Activated gamma-delta T cell treated with anti-CD3 and anti-CD28 coated beads, Interleukin-2, amount 50 U/mL, for 16 hours (primary cell): ENCODE results near the gene DLL1.
"Not testable (repeated sequence)": the region's sequence is repeated elsewhere in the genome, so short reads cannot be mapped to it uniquely, and the experiment has no call there.

Source experiments
- DNase-seq: peaks from one replicate; pipeline ENCODE4 v3.0.0-alpha.2; 2020; ENCODE audit warnings: low read depth

DLL1 gene

DNA sequence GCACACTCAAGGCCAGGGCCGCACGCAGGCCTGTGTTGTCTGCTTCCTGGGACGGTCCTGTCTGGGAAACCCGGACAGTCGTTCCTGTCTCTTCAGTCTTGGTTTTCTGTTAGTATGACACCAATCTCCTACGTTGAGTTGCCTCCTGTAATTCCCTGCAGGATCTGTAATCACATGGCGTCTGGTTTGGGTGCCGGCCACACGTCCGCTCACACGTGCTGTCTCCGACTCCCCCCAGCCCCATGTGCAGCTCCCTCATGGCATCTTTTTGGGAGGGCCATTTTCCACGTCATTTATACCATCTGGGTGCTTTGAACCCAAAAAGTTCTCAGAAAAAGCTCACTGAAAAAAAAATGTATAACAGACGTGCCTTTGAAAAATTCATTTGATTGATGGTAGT is 23.2 kb downstream of the DLL1 start:
- no peak for DNase-seq

DNA sequence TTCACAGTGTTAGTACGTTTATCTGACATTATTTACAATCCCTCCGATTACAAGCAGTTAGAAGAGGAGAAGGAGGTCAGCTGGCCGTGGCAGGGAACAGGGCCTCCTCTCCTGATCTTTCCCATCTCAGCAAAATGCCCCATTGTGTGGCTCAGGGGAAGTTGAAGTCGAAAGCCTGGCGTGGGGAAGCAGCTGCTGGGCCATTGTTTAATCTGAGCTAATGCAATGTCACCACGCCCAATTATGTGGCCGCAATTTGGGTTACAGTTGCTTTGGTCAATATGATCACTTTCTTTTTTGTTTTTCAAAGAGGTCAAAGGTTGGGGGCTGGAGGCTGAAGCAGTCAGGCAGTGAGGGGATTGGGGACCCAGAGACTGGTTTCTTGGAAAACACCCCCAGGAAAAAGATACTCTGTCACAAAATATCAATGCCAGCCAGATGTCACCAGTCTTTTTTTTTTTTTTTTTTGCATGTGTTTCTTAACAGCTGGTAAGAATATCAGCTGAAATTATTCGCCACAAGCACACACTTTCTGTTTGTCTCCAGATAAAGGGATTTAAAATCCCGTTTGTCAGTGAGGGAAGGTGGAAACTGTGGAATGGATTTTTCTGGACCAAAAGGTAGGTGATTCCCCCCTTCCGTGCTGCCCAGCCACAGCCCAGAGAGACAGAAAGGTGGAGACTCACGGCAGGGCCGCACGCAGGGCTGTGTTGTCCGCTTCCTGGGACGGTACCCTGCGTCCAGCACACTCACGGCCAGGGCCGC is 24.6 kb downstream of the DLL1 start:
- DNase-seq, result no peak

DNA sequence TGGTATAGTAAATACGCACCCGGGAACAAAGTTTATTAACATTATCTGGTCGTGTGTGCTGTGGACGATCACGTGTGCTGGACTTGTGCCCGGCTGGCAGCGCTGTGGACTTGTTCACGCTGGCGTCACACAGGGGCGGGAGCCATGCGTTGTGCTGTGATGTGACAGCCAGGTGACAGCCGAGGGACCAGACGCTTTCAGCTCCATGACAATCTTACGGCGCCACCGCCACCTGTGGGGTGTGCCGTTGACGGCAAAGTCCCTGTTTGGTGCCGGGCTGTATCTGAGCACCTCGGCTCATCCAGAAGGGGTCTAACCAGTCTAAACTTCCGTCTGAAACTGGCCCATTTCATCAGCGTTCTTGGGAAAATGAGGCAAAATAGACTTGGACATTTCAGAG is 25.2 kb downstream of the DLL1 start:
- DNase-seq, result no peak

DNA sequence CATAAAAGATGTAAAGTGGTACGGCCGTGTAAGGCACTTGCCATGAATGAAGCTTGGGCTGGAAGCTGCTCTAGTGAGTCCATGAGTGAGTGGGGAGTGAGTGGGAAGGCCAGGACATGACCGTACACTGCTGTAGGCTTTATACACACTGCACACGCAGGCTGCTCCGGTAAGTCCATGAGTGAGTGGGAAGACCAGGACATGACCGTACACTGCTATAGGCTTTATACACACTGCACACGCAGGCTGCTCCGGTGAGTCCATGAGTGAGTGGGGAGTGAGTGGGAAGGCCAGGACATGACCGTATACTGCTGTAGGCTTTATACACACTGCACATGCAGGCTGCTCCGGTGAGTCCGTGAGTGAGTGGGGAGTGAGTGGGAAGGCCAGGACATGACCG is 26.2 kb downstream of the DLL1 start:
- DNase-seq, result not testable (repeated sequence)

DNA sequence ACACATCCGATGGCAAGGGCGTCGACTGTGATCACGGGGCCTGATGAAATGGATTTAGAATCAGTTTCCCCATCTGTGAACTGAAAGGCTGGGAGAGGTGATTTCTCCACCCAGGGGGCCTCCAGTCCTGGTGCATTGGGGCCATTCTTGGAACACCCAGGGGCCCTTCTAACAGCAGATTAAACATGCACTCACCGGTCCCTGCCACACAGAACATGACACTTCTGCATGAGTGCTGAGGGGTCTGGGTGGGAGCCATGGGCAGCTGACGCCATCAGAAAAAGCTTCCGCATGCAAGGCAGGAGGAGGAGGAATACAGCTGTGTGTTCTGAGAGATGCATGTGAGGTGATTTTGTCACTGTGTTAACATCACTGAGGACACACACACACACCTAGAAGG is 26.8 kb downstream of the DLL1 start:
- no peak for DNase-seq

DNA sequence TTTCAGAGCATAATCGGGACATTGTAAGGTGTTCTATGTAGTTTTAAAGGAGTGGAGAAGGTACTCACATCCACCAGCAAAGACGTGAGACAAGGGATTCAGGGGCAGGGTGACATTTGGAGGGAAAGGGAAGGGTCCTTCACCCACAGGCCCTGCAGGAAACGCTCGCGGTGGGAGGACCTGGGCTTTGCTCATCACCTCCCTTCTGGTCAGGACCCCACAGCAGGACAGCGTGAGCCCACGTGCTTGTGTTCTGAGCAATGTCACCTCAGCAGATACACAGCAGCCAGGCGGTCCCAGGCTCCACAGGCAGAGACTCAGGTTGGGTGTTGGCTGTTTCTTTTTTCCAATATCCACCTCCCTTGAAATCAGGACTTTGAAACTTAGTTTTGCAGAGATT is 27.5 kb downstream of the DLL1 start:
- no peak for DNase-seq

DNA sequence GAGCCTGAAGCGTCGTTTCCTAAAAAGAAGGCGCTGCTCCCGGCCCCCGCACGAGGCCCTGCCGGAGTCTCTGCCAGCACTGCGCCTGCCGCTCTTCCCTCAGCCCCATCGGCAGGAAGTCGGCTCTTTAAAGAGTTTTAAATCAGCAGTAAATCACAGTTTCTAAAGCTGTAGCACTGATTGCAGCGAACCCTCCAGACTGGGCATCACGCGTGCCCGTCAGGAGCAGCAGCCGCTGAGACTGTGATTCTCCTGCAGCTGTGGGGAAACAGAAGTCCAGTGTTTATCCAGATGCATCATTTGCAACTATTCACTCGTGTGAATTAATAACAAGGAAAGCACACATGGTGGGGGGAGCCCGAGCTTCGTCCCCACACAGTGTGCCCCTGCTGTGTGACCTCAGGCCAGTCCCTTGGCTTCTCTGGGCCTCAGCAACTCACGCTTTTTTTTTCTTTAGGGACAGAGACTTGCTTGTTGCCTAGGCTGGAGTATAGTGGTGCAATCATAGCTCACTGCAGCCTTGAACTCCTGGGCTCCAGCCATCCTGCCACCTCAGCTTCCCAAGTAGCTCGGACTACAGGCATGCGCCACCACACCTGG is 28.3 kb downstream of the DLL1 start:
- no peak for DNase-seq

DNA sequence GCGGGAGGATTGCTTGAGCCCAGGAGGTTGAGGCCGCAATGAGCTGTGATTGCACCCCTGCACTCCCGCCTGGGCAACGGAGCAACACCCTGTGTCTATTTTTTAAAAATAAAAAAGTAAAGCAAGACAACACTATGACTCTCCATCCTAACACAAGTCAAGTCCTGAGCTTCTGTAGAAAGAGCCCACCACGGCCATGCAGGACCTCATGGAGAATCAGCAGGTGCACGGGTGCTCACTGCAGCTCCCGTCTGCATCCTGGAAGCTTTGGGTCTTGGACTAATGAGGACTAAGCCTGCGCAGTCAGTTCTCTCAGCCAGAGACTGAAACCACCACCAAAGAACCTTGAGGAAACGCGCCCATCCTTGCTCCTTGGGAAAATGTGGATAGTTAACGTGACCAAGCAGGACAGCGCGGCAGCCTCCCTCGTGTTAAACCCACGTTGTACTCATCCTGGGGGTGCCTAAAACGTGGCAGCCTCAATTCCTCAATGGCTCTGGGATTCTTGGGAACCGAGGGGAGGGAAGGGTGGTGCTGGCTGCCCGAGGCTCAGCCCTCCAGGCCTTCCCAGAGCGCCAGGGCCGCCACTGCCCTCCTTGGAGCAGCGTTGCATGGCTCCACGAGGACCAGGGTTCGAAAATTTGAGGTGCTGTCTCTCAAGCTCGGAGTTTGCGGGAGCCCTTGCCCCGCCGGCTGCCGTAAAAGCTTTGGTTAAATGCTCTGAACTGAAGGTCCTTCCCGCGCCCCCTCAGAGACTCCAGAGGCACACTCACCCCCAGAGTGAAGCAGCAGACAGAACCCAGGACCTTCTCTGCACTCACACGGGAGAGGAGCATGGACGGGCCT is 29.0 kb downstream of the DLL1 start:
- DNase-seq, result no peak

DNA sequence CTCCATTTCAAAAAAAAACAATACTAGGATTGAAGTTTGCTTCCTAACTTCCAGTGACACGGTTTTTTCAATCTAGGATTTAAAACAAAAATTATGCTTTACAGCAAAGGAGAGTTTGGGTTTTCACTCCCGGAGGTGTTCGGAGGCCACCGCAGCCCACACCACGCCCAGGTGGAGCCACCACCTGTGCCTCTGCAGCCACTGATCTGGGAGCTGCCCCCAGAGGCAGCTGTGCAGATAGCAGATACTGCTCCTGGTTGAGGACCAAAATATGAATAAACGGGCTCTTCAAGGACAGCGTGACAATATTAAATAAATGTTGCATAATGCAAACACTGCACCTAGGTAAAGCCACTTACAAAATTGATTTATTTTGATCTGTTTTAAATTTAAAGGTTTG is 30.2 kb downstream of the DLL1 start:
- DNase-seq, result no peak

DNA sequence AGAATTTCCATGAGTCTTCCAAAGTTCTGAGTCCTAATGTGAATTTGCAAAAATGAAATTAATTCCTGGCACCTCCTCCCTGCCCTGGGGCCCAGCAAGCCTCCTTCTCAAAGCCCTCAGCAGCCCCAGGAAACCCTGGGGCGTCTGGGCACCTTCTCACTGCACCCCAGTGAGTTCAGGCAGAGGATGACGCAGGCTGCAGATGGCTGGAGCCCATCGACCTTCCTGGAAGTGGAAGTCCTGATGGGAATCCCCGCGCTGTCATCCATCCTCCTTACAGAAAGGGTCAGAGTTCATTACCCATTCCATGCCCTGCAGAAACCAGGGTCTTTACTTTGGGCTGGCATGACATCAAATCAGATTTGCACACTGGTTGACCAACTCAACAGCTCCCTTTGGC is 31.6 kb downstream of the DLL1 start:
- no peak for DNase-seq

DNA sequence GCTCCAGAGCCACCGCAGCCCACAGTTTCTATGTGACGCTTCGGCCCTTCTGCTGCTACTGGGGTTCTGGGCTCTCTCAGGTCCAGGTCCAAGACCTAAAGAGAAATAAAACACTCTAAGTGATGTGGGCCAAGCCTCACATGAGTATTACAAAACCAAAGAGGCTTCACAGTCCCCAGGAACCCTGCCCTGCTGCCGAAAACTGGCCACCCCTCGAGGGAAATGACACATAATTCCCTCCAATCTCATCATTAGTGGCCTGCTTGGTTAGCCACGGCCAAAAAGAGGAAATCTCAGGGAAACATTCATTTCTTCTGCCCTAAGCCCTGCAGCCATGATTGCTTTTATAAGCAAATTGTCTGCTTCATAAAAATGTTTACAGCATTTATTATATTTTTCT is 32.5 kb downstream of the DLL1 start:
- no peak for DNase-seq

DNA sequence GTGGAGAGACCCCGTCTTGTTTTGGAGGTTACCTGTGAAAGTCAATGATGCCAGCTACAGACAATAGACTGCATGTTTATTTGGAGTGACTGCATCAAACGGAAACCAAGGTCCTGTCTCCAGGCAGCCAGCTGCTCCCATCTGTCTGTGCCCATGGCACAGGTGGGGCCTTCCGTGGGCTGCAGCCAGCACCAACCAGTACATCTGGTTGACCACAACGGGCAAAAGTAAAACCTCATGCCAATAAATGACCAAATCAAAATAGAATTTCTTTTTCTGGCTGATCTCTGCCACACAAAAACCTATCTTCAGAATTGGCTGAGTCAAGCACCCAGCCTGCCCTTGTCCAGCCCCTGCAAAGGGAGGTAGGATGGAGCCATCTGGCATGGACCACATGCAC is 33.5 kb downstream of the DLL1 start:
- no peak for DNase-seq

DNA sequence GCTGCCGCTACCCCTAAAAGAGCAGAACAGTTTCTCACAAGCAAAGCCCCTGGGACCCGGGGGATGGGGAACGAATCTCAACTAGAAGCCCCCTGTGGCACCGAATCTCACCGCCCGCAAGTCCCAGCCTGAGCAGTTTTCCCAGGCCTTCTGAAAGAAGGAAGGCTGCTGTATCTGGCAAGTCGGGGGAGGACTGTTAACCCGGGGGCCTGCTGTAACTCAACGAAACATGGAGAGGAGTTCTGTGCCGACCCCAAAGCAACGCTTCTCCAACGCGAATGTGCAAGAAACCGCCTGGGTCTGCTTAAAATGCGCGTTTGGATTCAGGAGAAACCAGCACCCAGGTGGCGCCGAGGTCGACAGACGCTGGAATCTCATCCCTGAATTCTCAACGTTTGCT is 34.2 kb downstream of the DLL1 start:
- DNase-seq, result no peak

DNA sequence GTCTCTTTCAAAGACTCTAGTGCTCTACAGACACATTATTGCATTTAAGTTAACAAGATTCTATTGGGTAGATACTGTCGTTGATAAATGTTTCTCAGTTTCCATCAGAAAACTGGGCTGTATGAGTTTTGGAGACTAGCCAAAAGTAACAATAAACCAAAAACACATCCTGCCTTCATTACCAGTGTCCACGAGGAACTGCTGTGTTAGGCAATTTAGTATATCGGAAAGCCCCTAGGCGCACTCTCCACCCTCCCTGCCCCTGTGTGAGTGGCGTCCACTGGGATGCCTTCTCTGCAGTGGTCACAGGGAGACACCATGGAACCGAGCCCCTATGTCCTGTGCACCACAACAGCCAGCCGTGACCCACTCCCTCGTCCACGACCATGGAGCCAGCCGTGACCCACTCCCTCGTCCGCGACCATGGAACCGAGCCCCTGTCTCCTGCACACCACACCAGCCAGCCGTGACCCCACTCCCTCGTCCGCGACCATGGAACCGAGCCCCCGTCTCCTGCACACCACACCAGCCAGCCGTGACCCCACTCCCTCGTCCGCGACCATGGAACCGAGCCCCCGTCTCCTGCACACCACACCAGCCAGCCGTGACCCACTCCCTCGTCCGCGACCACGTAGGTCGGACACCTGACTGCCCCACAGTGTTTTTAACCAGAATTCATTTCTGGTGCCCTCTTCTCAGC is 35.3 kb downstream of the DLL1 start:
- no peak for DNase-seq

DNA sequence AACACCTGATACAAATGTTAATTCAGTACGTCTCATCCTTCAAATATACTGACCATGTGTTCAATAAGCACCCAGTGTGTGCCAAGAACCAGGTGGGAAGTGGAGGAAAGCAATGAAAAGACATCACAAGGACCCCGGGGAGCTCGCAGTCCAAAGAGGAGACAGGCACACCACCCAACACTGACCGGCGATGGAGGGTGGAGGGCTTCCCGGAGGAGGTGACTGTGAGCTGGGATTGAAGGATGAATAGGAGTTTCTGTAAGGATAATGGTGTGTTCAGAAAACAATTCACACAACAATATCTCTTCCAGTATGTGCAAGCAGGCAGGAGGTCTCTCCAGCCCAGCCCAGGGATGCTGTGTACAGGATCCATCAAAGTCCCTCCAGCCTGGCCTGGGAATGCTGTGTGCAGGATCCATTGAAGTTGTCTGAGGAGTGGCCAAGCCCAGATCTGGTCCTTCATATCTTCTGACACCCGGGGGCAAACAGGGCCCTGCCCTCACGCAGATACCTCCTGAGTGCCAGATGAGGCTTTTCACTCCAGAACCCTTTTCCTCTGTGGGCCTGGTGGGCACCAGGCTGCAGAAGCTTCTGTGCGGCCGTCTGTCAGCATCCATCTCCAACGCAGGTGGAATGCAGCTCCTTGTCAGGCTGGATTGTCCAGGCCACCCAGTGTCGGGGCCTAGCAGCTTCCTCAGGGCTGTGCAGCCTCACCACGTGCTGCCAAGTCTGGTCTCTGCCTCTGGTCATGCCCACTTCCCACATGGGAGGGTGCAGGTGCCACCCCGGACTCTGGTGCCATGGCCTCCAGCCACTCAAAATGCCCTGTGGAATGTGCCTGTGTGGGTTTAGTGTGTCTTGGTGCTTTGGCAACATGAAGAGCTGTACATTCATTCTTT is 36.3 kb downstream of the DLL1 start:
- DNase-seq, result no peak

DNA sequence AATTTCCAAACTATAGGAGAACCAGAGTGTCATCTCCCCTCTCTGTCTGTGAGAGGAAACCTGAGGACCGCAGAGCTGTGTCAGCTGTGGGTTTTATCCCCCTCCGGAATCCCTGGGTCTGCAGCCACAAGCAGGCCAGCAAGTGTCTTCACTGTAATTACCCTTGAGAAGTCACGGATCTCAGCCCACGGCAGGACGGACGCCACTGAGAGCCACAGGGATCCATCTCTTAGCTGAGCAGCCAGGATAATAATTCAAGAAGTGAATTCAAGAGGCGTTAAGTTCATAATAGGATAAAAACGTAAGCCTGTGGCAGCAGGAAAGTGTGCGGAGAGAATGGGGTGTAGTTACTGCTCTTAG is 37.0 kb downstream of the DLL1 start:
- DNase-seq, result no peak

DNA sequence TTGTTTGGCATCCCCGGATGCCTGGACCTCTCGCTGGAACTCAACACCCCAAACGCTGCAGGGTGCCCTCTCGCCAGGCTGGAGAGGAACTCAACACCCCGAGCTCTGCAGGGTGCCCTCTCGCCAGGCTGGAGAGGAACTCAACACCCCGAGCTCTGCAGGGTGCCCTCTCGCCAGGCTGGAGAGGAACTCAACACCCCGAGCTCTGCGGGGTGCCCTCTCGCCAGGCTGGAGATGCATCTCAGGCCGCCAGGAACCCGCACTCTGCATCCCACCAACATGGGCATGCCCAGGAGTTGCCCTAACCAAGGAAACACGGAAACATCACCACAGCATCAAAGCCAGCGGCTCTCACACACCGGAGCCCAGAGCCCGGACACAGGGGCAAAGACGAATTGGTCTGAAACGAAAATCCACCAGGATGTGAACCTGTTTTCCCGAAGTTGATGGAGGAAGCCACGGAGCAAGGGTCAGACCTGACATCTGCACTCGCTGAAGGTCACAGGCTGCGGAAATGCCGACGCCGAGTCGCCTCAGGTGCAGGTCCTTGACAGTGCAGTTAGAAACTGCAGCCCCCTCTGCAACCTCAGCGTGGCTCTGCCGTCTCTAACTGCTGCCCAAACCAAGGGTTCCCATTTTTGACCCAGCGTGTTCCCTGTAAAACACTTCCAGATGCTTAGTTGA is 37.5 kb downstream of the DLL1 start:
- DNase-seq, result no peak

DNA sequence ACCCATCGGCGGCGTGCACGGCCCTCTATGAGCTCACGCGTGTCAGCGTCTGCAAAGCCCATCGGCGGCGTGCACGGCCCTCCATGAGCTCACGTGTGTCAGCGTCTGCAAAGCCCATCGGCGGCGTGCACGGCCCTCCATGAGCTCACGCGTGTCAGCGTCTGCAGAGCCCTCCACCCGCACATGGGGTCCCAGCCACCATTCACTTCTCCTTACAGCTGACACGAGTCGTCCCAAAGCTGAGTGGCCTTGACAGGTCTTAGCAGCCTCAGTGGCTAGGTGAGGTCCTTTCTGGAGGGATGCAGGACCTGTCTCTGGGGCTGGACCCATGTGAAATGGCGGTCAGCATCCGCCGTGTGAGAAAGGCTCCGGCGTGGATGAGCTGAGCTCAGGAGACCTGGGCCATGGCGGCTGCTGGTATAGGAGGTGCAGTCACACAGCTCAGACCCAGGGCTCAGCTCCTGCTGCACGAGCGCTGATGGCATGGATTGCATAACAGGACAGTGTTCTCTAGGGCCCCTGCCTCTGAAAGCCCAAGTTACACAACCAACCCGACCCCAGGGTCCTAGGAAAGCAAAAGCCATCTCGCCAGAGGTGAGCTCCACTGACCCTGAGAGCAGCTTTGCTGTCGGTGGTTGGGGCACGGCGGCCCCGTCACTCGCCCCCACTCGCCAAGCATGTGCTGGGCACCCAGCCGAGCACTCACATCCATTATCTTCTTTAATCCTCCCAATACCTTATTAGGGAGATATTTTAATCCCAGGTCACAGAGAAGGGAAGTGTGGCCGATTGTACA is 38.9 kb downstream of the DLL1 start:
- no peak for DNase-seq

DNA sequence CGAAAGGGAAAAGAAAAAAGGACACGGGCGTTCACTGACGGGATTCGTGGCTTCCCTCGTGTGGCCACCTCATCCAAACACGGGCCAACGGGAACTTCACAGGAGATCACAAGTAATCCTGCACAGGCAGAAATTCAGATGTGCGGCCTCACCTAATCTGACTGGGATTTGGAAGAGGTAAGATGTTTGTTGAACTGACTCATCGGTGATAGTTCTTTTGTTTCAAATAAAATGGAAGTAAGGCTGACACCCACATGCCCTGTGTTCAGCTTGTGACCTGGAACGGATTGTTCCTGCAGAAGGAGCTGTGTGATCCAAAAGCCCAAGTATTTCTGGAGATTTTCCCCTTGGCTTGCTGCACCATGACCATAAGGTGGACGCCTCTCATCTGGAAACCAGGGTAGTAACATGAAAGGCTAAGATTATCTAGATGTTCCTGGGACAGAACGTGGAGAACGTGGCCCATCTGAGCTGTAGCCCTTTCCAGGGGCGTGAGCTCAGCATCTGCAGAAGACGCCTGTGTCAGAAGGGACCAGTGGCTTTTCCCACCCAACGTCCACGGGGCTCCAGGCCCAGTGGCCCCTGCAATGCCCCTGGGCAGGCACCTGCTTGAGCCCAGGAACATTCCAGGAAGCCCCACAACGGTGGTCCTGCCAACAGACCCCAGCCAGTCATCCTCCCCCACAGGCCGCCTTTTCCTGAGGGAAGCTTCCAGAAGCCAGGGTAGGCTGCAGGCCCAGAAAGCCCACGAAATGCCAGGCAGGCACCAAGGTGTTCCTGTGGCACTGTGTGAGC is 39.7 kb downstream of the DLL1 start:
- no peak for DNase-seq
